Skeletal muscle satellite cell (primary cell): ENCODE results near the gene STK24.
"Not testable (repeated sequence)": the region's sequence is repeated elsewhere in the genome, so short reads cannot be mapped to it uniquely, and the experiment has no call there.

Experiments used
- H3K27me3 ChIP-seq: 2 replicates; pipeline ENCODE4 v1.7.0; 2013; ENCODE audit warnings: low read length; ENCODE audit not compliant: control insufficient read depth, insufficient read depth
- H3K36me3 ChIP-seq: 2 replicates; pipeline ENCODE4 v1.7.0; 2013; ENCODE audit warnings: mild to moderate bottlenecking, control low read depth, low read length; ENCODE audit not compliant: insufficient read depth
- H3K4me1 ChIP-seq: 2 replicates; pipeline ENCODE4 v1.7.0; 2013; ENCODE audit warnings: low read length; ENCODE audit not compliant: control insufficient read depth, insufficient read depth
- H3K4me2 ChIP-seq: 2 replicates; pipeline ENCODE4 v1.7.0; 2013; ENCODE audit warnings: mild to moderate bottlenecking, low read length
- H3K4me3 ChIP-seq: 2 replicates; pipeline ENCODE4 v1.7.0; 2013; ENCODE audit warnings: low read length
- H3K9ac ChIP-seq: 2 replicates; pipeline ENCODE4 v1.7.0; 2013; ENCODE audit warnings: mild to moderate bottlenecking, low read depth, low read length, moderate library complexity
- H3K9me3 ChIP-seq: replicated peaks from 2 replicates; pipeline ENCODE4 v1.7.0; 2013; ENCODE audit warnings: mild to moderate bottlenecking, control low read depth, low read length

STK24 gene

DNA sequence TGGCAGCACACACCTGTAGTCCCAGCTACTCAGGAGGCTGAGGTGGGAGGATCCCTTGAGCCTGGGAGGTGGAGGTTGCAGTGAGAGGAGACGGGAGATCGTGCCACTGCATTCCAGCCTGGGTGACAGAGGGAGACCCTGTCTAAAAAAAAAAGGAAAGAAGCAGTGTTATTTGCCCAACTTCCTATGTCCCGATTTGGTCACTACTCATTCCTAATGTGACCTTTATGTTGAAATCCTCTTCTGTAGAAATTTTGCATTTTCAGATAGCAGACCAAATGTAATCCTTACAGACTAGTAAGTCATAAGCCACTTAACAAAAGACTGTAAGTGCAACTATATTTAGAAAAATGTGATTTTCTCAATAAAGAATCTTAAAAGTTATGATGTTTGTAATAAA is 18.2 kb upstream of the STK24 start:
- Histone ChIP-seq H3K9me3 (no peaks in the 10 kb centered on the region), H3K4me3 (no peak overlapping the region), H3K9ac (no peak overlapping the region), H3K4me1 (no peaks in the 10 kb centered on the region), H3K36me3 (no peaks in the 10 kb centered on the region), H3K27me3 (peaks cover 4% of the 10 kb centered on the region), H3K4me2 (no peak overlapping the region)

- Histone ChIP-seq H3K36me3 (no peaks in the 10 kb centered on the region), H3K4me2 (no peak overlapping the region), H3K4me3 (no peak overlapping the region), H3K27me3 (peaks cover 4% of the 10 kb centered on the region), H3K9ac (no peak overlapping the region), H3K9me3 (no peaks in the 10 kb centered on the region), H3K4me1 (no peaks in the 10 kb centered on the region)
Observed at GRCh38 chr13:98592362-98592732, 15.4 kb upstream of the STK24 start.

GRCh38 chr13:98591721-98592361 is 14.9 kb upstream of the STK24 start:
- Histone ChIP-seq H3K9ac (no peak overlapping the region), H3K4me1 (no peaks in the 10 kb centered on the region), H3K4me2 (no peak overlapping the region), H3K9me3 (no peaks in the 10 kb centered on the region), H3K27me3 (peaks cover 4% of the 10 kb centered on the region), H3K4me3 (no peak overlapping the region), H3K36me3 (no peaks in the 10 kb centered on the region)

GRCh38 chr13:98590471-98590870 is 13.6 kb upstream of the STK24 start:
- H3K4me1 ChIP-seq, H3K36me3 ChIP-seq, H3K4me3 ChIP-seq, H3K4me2 ChIP-seq, H3K9me3 ChIP-seq, H3K9ac ChIP-seq, H3K27me3 ChIP-seq: not testable (repeated sequence)

- H3K4me3 ChIP-seq, H3K9me3 ChIP-seq, H3K4me1 ChIP-seq, H3K4me2 ChIP-seq, H3K36me3 ChIP-seq, H3K9ac ChIP-seq, H3K27me3 ChIP-seq: not testable (repeated sequence)
Observed at GRCh38 chr13:98589516-98589915, 12.6 kb upstream of the STK24 start.

DNA sequence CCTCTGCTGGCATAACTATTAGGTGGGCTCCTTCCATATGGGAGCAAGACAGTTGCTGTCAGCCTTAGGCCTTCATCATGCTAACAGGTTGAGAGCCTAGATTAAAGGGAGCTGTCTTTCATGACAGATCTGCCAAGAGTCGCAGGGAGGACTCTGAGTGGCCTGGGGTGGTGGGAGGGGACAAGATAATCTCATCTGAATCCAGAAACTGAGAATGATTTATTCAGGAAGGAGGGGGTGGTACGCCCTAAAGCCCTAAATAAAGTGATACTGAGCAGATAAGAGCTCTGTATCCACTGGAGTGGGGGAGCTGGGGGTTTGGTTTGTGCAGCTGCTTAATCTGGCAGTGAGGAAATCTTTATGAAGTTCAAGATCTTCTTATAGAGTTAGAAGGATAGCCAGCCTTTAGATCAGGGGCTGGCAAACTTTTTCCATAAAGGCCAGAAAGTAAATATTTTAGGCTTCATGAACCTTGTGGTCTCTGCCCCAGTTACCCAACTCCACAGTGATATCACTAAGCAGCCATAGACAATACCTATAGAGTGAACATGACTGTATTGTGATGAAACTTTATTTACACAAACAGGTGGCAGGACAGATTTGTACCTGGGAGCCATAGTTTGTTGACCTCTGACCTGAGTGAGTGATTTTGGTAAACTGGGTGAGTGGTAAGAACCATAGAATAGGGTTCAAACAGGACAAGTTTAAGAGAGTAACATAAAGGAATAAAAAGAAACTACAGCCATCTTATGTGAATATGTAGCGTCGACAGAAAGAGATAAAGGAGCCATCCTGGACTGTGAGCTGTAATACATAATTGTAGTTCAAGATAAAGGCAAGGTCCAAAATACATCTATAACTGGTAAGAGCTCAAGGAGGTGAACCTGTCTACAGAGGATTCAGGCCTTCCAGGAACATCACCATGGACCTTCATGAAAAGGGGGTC is 9.8 kb upstream of the STK24 start:
- no peaks in the 10 kb centered on the region for H3K36me3 ChIP-seq
- H3K4me1 ChIP-seq: peaks cover 19% of the 10 kb centered on the region
- H3K4me2 ChIP-seq: no peak overlapping the region
- no peak overlapping the region for H3K4me3 ChIP-seq
- H3K9ac ChIP-seq: no peak overlapping the region
- H3K27me3 ChIP-seq: no peaks in the 10 kb centered on the region
- H3K9me3 ChIP-seq: no peaks in the 10 kb centered on the region

GRCh38 chr13:98585946-98586345 is 9.0 kb upstream of the STK24 start:
- Histone ChIP-seq H3K4me2 (no peak overlapping the region), H3K36me3 (no peaks in the 10 kb centered on the region), H3K9me3 (no peaks in the 10 kb centered on the region), H3K4me3 (no peak overlapping the region), H3K9ac (no peak overlapping the region), H3K4me1 (peaks cover 23% of the 10 kb centered on the region), H3K27me3 (no peaks in the 10 kb centered on the region)

- Histone ChIP-seq H3K4me3 (no peak overlapping the region), H3K27me3 (no peaks in the 10 kb centered on the region)
Observed at GRCh38 chr13:98585398-98585754, 8.5 kb upstream of the STK24 start.

DNA sequence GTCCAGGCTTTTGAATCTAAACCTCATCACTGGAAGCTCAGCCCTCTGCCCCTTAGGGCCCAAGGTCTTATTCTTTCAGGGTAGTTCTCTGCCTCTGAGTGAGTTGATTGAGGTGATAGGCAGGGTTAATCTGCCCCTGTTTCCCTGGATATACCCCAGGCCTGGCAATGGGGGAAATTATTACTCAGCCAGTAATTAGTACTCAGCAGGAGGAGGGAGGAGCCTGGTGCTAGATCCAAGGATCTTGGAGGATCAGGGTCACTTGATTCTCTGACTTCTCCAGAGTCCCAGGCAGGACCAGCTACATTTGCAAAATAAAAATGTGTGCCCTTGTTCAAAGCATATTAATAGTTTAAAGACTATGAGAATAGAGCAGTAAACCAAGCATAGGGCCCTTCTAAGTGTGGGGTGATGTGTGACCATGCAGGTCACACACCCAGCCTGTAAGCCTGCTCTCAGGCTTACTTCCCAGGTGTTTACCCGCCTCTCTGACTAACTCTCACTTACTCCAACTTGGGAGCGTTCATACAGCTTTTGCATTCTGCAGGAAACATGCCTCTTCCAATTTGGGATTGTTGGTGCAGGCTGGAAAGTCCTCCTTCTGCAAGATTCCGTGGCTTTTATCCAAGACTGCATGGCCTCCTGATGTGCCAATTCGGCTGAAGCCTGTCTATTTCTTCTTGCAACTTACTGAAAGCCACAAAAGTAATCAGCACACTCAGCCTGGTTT is 7.9 kb upstream of the STK24 start:
- H3K36me3 ChIP-seq: no peaks in the 10 kb centered on the region
- H3K9ac ChIP-seq: no peak overlapping the region
- H3K27me3 ChIP-seq: no peaks in the 10 kb centered on the region
- peaks cover 23% of the 10 kb centered on the region for H3K4me1 ChIP-seq
- H3K9me3 ChIP-seq: no peaks in the 10 kb centered on the region
- no peak overlapping the region for H3K4me3 ChIP-seq
- H3K4me2 ChIP-seq: no peak overlapping the region

More at GRCh38 chr13:98585398-98585754, 8.5 kb upstream of the STK24 start:
- Histone ChIP-seq H3K4me2 (no peak overlapping the region), H3K9me3 (no peaks in the 10 kb centered on the region), H3K9ac (no peak overlapping the region), H3K4me1 (peaks cover 23% of the 10 kb centered on the region), H3K36me3 (no peaks in the 10 kb centered on the region)

DNA sequence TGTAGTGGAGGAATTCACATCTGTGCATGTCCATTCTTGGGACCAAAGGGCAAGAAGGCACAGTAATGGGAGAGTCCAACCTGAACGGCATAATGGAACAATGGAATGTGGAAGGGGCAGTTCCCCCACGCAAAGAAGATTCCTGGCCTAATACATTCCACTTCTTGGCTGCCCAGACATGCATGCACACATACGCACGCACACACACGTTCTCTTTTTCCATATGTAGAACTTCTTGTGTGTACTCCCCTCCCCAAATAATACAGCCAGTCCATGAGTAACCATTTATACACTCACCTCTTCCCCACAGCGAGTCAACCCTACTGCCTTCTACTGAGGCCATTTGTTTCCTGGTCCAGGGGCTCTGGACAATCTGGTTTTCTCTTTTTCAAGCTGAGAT is 6.0 kb upstream of the STK24 start:
- Histone ChIP-seq H3K4me1 (peaks cover 27% of the 10 kb centered on the region), H3K36me3 (no peaks in the 10 kb centered on the region), H3K9ac (no peak overlapping the region), H3K4me3 (no peak overlapping the region), H3K27me3 (no peaks in the 10 kb centered on the region), H3K4me2 (no peak overlapping the region), H3K9me3 (no peaks in the 10 kb centered on the region)

GRCh38 chr13:98581971-98582702 is 5.2 kb upstream of the STK24 start:
- Histone ChIP-seq H3K9ac (no peak overlapping the region), H3K9me3 (no peaks in the 10 kb centered on the region), H3K4me3 (no peak overlapping the region), H3K4me1 (peaks cover 32% of the 10 kb centered on the region), H3K27me3 (no peaks in the 10 kb centered on the region), H3K4me2 (no peak overlapping the region), H3K36me3 (no peaks in the 10 kb centered on the region)
